Osteocyte (in vitro differentiated cells): ENCODE results near the gene LPAR3. TPM values are rescaled to one million over a fixed set of nuclear protein-coding genes. Genes with fewer than 3 reads are reported as not detected.
"Not testable (repeated sequence)": the region's sequence is repeated elsewhere in the genome, so short reads cannot be mapped to it uniquely, and the experiment has no call there.

Source experiments
- DNase-seq: peaks from one replicate; pipeline ENCODE4 v3.0.0; 2021; ENCODE audit warnings: mixed read lengths; ENCODE audit not compliant: unreplicated experiment; ENCODE audit errors: extremely low spot score
- H3K27ac Mint-ChIP-seq: one replicate; pipeline ENCODE4 v1.8.0; 2021; ENCODE audit warnings: mild to moderate bottlenecking, mixed read lengths; ENCODE audit not compliant: unreplicated experiment
- H3K27me3 Mint-ChIP-seq: one replicate; pipeline ENCODE4 v1.8.0; 2021; ENCODE audit warnings: mixed read lengths; ENCODE audit not compliant: unreplicated experiment
- H3K36me3 Mint-ChIP-seq: one replicate; pipeline ENCODE4 v1.8.0; 2021; ENCODE audit warnings: mixed read lengths; ENCODE audit not compliant: unreplicated experiment
- H3K4me1 Mint-ChIP-seq: one replicate; pipeline ENCODE4 v1.8.0; 2021; ENCODE audit warnings: mixed read lengths; ENCODE audit not compliant: unreplicated experiment
- H3K4me3 Mint-ChIP-seq: one replicate; pipeline ENCODE4 v1.8.0; 2021; ENCODE audit warnings: mild to moderate bottlenecking, moderate library complexity, mixed read lengths; ENCODE audit not compliant: unreplicated experiment
- H3K9me3 Mint-ChIP-seq: one replicate; pipeline ENCODE4 v1.8.0; 2021; ENCODE audit warnings: mixed read lengths; ENCODE audit not compliant: unreplicated experiment
- total RNA-seq: library from RNA; stranded (reverse); gene quantifications from 2 replicates; pipeline ENCODE4 v1.2.1, GENCODE V29; 2021
- TF ChIP-seq, protein P1 (sequence below): fragments of 200-600 bp; sonication (generic); IDR thresholded peaks from 2 replicates; pipeline ENCODE4 v1.5.0; 2021; ENCODE audit warnings: antibody characterized with exemption, mild to moderate bottlenecking, moderate library complexity

Gene LPAR3
- total RNA-seq, 1 donor from 2014 or later = not detected

DNA sequence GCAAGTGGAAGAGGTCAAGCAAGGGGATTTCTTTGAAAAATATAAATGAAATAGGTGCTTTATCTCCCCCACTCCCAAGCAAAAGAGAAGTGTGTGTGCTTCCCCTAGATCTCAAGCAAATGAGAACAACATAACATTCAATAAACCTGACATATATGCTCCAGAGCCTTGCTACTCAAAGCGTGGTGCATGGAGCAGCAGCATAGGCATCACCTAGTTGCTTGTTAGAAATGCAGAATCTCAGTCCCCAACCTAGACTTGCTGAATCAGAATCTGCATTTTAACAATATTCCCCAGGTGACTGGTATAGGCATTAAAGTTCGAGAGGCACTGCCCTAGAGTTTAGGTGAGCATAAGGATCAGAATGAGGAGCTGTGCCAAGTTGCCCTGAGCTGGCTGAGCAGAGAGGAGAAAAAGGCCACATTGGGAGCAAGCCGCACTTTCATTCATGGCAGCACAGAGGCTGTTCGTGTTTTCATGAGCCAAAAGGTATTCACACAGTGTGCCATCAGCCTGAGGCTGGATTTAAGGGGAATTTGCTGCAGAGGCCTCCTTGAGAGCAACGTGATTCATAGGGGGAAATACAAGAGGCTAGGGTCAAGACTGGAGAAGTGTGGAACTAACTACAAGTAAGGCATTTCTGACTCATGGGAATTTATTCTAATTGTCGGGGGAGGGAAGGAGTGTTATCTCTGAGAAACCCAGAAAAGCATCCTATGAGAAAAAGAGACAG is 14.3 kb upstream of the LPAR3 start:
- Mint-ChIP-seq H3K27me3 (peaks cover 57% of the 10 kb centered on the region), H3K36me3 (peaks cover 3% of the 10 kb centered on the region), H3K4me1 (peaks cover 4% of the 10 kb centered on the region), H3K4me3 (no peak overlapping the region), H3K9me3 (peaks cover 12% of the 10 kb centered on the region), H3K27ac (no peak overlapping the region)
- DNase-seq = no peak
- TF ChIP-seq, protein P1, sequence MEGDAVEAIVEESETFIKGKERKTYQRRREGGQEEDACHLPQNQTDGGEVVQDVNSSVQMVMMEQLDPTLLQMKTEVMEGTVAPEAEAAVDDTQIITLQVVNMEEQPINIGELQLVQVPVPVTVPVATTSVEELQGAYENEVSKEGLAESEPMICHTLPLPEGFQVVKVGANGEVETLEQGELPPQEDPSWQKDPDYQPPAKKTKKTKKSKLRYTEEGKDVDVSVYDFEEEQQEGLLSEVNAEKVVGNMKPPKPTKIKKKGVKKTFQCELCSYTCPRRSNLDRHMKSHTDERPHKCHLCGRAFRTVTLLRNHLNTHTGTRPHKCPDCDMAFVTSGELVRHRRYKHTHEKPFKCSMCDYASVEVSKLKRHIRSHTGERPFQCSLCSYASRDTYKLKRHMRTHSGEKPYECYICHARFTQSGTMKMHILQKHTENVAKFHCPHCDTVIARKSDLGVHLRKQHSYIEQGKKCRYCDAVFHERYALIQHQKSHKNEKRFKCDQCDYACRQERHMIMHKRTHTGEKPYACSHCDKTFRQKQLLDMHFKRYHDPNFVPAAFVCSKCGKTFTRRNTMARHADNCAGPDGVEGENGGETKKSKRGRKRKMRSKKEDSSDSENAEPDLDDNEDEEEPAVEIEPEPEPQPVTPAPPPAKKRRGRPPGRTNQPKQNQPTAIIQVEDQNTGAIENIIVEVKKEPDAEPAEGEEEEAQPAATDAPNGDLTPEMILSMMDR = no peak

DNA sequence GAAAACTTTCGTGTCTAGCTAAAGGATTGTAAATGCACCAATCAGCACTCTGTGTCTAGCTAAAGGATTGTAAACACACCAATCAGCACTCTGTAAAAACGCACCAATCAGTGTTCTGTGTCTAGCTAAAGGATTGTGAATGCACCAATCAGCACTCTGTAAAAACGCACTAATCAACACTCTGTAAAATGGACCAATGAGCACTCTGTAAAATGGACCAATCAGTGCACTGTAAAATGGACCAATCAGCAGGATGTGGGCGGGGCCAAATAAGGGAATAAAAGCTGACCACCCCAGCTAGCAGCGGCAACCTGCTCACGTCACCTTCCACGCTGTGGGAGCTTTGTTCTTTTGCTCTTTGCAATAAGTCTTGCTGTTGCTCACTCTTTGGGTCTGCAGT is 9.7 kb upstream of the LPAR3 start:
- DNase-seq, H3K36me3 Mint-ChIP-seq, H3K4me1 Mint-ChIP-seq, H3K27ac Mint-ChIP-seq, H3K4me3 Mint-ChIP-seq: not testable (repeated sequence)
- Mint-ChIP-seq H3K9me3 (peaks cover 15% of the 10 kb centered on the region), H3K27me3 (peaks cover 46% of the 10 kb centered on the region)

DNA sequence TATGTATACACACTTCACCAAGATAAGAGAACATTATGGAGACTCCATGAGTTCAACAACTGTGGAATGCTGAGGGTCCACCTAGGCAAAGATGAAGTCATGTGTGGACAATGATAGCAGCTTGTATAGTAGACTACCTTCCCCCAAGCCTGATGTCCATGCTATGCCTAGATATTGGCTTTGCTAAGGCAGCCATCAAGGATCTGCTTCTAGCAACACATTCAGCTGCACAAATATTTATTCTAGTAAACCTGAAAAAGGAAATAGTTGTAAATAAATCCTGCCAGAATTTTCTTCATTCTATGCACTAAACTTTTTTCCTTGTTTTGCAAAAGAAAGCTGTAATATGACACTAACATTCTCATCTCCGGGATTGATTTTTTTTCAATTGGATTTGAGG is 7.0 kb upstream of the LPAR3 start:
- H3K36me3 Mint-ChIP-seq = peaks cover 4% of the 10 kb centered on the region
- H3K4me1 Mint-ChIP-seq = no peaks in the 10 kb centered on the region
- peaks cover 52% of the 10 kb centered on the region for H3K27me3 Mint-ChIP-seq
- no peak for DNase-seq
- H3K4me3 Mint-ChIP-seq = no peak overlapping the region
- peaks cover 5% of the 10 kb centered on the region for H3K9me3 Mint-ChIP-seq
- TF ChIP-seq, protein P1 = no peak
- H3K27ac Mint-ChIP-seq = no peak overlapping the region

DNA sequence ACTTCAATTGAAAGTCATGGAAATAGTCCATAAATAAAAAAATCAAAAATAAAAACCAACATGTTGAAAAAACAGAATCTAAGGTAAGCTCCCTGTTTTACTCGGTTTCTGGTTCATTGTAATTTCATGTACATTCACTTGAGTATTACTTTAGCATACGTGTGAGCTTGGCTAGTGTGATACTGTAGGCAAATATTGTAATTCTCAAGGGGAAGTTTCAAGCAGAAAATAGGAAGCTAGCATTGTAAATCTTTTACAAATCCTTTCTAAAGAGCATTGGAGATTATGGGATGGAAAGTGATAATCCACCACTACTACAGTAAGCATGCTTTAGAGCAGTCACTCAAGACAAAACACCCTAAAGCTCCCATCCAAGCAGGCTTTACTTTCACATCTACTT is 3.3 kb upstream of the LPAR3 start:
- no peak overlapping the region for H3K4me3 Mint-ChIP-seq
- H3K27ac Mint-ChIP-seq = no peak overlapping the region
- H3K36me3 Mint-ChIP-seq = no peaks in the 10 kb centered on the region
- TF ChIP-seq, protein P1 = no peak
- DNase-seq = no peak
- no peaks in the 10 kb centered on the region for H3K9me3 Mint-ChIP-seq
- peaks cover 7% of the 10 kb centered on the region for H3K4me1 Mint-ChIP-seq
- H3K27me3 Mint-ChIP-seq = peaks cover 68% of the 10 kb centered on the region

DNA sequence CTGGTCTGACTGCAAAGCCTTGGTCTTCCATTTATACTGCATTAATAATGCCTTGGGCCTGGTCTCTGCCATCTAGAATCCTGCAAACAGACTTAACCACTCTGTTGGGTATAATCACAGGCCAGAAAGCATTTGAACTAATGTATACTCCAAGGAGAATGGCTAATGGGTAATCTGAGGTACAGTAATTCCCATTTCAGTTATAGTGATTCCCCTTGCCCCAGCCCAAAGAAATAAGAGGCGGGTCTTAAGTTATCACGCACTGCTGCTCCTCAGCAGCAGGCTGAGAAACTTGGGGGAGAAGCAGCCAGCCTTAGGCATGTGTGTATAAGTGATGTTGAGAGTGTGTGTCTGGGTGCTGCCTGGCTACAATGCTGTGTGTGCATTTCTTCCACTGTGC is 2.4 kb downstream of the LPAR3 start:
- Mint-ChIP-seq H3K9me3 (no peaks in the 10 kb centered on the region), H3K27me3 (peaks cover 51% of the 10 kb centered on the region), H3K4me1 (peaks cover 9% of the 10 kb centered on the region), H3K27ac (no peak overlapping the region), H3K36me3 (no peaks in the 10 kb centered on the region), H3K4me3 (no peak overlapping the region)
- TF ChIP-seq, protein P1 = no peak
- DNase-seq = no peak
